GM21529 (cell line): ENCODE measurements around the gene RAD52.

Experiments used
- ATAC-seq: cut with Tn5 transposase; IDR thresholded peaks from one replicate; pipeline ENCODE4 v1.9.1; 2021; ENCODE audit not compliant: unreplicated experiment

RAD52 gene

DNA sequence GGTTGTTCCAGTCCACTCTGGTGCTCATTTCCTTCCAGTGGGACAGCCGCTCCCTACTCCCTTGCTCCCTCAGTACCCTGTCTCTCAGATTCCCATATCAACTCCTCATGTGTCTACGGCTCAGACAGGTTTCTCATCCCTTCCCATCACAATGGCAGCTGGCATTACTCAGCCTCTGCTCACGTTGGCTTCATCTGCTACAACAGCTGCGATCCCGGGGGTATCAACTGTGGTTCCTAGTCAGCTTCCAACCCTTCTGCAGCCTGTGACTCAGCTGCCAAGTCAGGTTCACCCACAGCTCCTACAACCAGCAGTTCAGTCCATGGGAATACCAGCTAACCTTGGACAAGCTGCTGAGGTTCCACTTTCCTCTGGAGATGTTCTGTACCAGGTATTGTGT is 69.9 kb downstream of the RAD52 start:
- ATAC-seq: no peak

DNA sequence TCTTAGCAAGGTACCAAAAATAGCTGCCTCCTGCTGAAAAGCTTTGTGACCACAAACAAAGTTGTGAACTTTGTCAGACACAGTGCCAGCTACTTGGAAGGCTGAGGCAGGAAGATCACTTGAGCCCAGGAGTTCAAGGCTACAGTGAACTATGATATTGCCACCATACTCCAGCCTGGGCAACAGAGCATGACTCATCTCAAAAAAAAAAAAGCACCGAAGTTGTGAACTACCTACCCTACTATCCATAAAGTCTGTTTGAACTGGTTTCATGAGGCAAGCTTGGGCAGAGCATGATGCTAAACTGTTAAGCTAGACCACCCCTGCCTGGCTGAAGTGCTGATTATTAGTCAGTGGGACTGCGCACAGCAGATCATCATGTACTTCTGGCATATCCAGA is 75.5 kb downstream of the RAD52 start:
- no peak for ATAC-seq

DNA sequence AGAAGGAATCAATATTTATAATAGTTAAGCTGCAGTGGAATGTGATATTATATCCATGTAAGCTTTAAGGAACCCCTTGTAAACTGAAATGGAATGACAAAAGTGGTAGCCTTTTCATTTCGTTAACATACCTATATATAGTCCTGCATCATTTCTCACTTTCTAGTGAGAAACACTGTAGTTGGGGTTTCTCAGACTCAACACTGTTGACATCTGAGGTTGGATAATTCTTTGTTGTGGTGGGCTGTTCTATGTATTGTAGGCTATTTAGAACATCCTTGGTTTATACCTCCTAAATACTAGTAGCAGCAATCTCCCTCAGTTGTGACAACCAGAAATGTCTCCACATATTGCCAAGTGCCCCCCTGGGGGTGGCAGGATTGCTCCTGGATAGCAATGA is 79.1 kb downstream of the RAD52 start:
- no peak for ATAC-seq

DNA sequence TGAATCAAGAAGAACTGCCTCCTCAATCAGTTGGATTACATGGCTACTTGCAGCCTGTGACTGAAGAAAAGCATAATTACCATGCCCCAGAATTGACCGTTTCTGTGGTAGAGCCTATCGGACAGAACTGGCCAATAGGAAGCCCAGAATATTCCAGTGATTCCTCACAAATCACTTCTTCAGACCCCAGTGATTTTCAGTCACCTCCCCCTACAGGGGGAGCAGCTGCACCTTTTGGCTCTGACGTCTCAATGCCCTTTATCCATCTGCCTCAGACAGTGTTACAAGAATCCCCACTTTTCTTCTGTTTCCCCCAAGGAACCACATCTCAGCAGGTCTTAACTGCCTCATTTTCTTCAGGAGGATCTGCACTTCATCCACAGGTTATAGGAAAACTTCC is 80.8 kb downstream of the RAD52 start:
- no peak for ATAC-seq

DNA sequence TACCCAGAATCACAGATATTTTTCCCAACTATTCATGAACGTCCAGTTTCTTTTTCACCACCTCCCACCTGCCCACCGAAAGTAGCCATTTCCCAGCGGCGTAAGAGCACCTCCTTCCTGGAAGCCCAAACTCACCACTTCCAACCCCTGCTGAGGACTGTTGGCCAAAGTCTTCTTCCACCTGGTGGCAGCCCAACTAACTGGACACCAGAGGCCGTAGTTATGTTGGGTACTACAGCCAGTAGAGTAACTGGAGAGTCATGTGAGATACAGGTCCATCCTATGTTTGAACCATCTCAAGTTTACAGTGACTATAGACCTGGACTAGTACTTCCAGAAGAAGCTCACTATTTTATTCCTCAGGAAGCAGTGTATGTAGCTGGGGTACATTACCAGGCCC is 81.6 kb downstream of the RAD52 start:
- no peak for ATAC-seq

DNA sequence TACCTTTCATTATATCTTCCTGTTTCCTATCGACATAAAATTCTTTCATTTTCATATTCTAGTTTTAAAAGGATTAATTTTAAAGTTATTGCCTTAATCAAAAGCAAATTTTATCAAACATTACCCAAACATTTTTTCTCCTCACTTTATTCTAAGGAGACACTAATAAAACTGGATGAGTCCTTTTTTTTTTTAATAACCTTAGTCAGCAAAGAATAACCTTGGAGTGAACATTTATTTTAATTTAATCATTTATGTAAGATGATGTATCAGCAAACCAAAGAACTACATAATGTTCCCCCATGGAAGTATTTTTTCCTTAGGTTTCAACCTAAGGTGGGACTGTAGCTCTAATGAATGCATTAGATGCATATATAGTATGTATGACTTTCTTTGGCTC is 83.9 kb downstream of the RAD52 start:
- no peak for ATAC-seq

DNA sequence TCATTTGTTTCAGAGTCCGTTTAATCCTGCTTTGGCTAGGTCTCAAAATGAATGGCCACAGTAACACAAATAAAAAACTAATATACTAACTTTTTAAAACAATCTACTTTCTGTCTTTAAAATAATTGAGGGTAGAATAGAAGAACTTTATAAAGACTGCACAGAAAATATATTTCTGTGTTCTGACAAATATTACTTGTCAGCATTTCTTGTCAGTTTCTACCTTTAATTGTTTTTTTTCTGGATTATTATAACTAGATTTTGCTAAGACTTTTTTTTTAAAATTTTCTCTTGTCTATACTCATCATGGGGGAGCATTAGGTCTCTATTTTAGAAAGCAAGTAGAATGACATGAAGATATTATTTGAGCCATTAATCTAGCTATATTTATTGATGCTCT is 86.2 kb downstream of the RAD52 start:
- ATAC-seq: no peak

DNA sequence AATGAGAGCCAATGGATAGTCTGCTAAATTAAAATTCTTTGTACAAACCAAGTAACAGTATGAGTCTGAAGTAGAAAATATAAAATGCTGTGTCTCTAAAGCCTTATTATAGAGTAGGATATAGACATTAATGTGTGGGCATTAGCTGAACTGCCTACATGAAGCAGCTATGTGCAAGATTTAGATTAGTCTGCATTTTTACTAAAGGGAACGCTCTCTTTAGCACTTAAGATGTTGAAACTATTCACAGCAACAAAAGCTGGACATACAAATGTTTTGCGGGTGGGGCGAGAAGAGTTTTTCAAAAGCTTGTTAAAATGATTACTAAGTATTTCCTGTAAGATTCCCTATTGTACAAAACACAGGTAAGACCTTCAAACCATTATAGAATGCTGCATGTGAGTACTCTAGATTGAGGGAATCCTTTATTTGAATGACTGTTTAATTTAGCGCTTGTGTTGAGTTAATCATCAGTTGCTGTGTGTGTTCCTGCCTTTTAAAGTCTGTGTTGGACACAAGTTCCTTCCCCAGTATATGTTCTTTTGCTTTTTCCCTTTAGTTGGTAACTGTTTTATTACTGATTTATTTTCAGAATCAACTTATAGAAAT is 87.1 kb downstream of the RAD52 start:
- ATAC-seq: no peak
